Measurements from ENCODE around the gene CTNNA2. TPM values are rescaled to one million over a fixed set of nuclear protein-coding genes. Genes with fewer than 3 reads are reported as not detected.

Gene CTNNA2
- polyA plus RNA-seq, 4 donors = 0.27 to 2.8 (median 1.3) TPM; not detected in 1

GRCh38 chr2:79824086-79824786 is 311.4 kb downstream of the CTNNA2 start:
- WGBS, 3 donors = 61 to 67% (median 66%) methylated on average over 6 of the region's 6 CpGs
- H3K4me3 ChIP-seq (ENCODE audit: low read depth in 1 of 3, low read length in 3 of 3) = no peak overlapping the region
- FAIRE-seq = no peak

DNA sequence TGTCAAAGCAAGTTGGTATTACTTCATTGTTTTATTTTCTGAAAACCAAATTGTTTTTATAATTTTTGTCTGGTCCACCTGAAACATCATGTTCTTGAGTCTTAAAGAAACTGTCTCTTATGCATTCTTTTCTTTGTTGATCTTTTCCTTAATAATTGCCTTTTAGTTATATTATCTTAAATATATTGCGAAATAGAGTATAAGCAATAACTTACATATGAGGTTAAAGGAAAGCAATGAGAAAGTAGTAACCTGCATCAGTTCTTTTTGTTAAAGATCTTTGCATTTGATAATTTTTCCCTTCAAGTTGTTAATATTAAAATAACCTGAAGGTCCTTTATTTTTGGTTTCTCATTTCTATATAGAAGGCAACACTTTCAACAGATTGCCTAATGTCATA is 315.0 kb downstream of the CTNNA2 start:
- Histone ChIP-seq H3K4me1 (ENCODE audit: control insufficient read depth in 3 of 3, insufficient read depth in 2 of 3, low read depth in 1 of 3, low read length in 2 of 3) (no peaks in the 10 kb centered on the region), H3K4me3 (ENCODE audit: low read depth in 1 of 3, low read length in 3 of 3) (no peak overlapping the region), H3K9me3 (ENCODE audit: control insufficient read depth in 2 of 2, insufficient read depth in 1 of 2, low read depth in 1 of 2, low read length in 1 of 2) (no peaks in the 10 kb centered on the region), H3K27me3 (ENCODE audit: control insufficient read depth in 3 of 3, insufficient read depth in 3 of 3, low read length in 3 of 3) (no peaks in the 10 kb centered on the region), H3K27ac (ENCODE audit: low read depth in 1 of 3, low read length in 2 of 3) (no peak overlapping the region), H3K36me3 (ENCODE audit: control insufficient read depth in 3 of 3, insufficient read depth in 2 of 3, low read depth in 1 of 3, low read length in 3 of 3) (no peaks in the 10 kb centered on the region)
- 93 to 98% (median 96%) methylated on average over 1 of the region's 1 CpG for WGBS, 3 donors
- FAIRE-seq (no peak), DNase-seq (no peak)

More at GRCh38 chr2:79824086-79824786, 311.4 kb downstream of the CTNNA2 start:
- Histone ChIP-seq H3K4me1 (ENCODE audit: control insufficient read depth in 3 of 3, insufficient read depth in 2 of 3, low read depth in 1 of 3, low read length in 2 of 3) (no peaks in the 10 kb centered on the region), H3K27me3 (ENCODE audit: control insufficient read depth in 3 of 3, insufficient read depth in 3 of 3, low read length in 3 of 3) (no peaks in the 10 kb centered on the region), H3K27ac (ENCODE audit: low read depth in 1 of 3, low read length in 2 of 3) (no peak overlapping the region), H3K36me3 (ENCODE audit: control insufficient read depth in 3 of 3, insufficient read depth in 2 of 3, low read depth in 1 of 3, low read length in 3 of 3) (no peaks in the 10 kb centered on the region), H3K9me3 (ENCODE audit: control insufficient read depth in 2 of 2, insufficient read depth in 1 of 2, low read depth in 1 of 2, low read length in 1 of 2) (no peaks in the 10 kb centered on the region)
- no peak for DNase-seq

- Histone ChIP-seq H3K27ac (ENCODE audit: low read depth in 1 of 3, low read length in 2 of 3) (no peak overlapping the region), H3K36me3 (ENCODE audit: control insufficient read depth in 3 of 3, insufficient read depth in 2 of 3, low read depth in 1 of 3, low read length in 3 of 3) (no peaks in the 10 kb centered on the region), H3K27me3 (ENCODE audit: control insufficient read depth in 3 of 3, insufficient read depth in 3 of 3, low read length in 3 of 3) (no peaks in the 10 kb centered on the region), H3K9me3 (ENCODE audit: control insufficient read depth in 2 of 2, insufficient read depth in 1 of 2, low read depth in 1 of 2, low read length in 1 of 2) (no peaks in the 10 kb centered on the region), H3K4me1 (ENCODE audit: control insufficient read depth in 3 of 3, insufficient read depth in 2 of 3, low read depth in 1 of 3, low read length in 2 of 3) (no peaks in the 10 kb centered on the region), H3K4me3 (ENCODE audit: low read depth in 1 of 3, low read length in 3 of 3) (no peak overlapping the region)
- 57 to 83% (median 71%) methylated on average over 7 of the region's 7 CpGs for WGBS, 3 donors
- DNase-seq (no peak), FAIRE-seq (no peak)
Observed at GRCh38 chr2:79830501-79830900, 317.6 kb downstream of the CTNNA2 start.

DNA sequence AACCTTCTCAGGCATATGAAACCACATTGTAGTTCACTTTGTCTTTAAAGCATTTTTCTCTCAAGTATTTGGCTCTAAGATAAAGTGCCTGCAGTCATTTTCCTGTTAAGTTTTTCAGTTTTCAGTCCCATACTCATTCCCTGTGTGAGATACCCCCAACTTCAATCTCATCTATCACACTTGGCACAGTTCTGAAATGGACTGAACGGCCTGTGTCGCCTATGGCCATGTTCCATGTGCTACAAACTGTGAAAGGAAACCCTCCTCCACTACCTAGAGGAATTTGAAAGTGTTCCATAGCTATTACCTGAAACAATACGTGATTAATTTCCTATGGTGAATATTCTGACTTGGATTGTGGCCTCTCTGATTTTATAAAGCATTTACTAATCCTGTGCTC is 319.1 kb downstream of the CTNNA2 start:
- Histone ChIP-seq H3K27me3 (ENCODE audit: control insufficient read depth in 3 of 3, insufficient read depth in 3 of 3, low read length in 3 of 3) (no peaks in the 10 kb centered on the region), H3K36me3 (ENCODE audit: control insufficient read depth in 3 of 3, insufficient read depth in 2 of 3, low read depth in 1 of 3, low read length in 3 of 3) (no peaks in the 10 kb centered on the region), H3K4me1 (ENCODE audit: control insufficient read depth in 3 of 3, insufficient read depth in 2 of 3, low read depth in 1 of 3, low read length in 2 of 3) (no peaks in the 10 kb centered on the region), H3K4me3 (ENCODE audit: low read depth in 1 of 3, low read length in 3 of 3) (no peak overlapping the region), H3K27ac (ENCODE audit: low read depth in 1 of 3, low read length in 2 of 3) (peak overlapping the region in 1 of 3 donors; percentile 4), H3K9me3 (ENCODE audit: control insufficient read depth in 2 of 2, insufficient read depth in 1 of 2, low read depth in 1 of 2, low read length in 1 of 2) (no peaks in the 10 kb centered on the region)
- WGBS, 3 donors = 51 to 68% (median 59%) methylated on average over 3 of the region's 3 CpGs
- no peak for DNase-seq
- FAIRE-seq = no peak

GRCh38 chr2:79832511-79833234 is 319.8 kb downstream of the CTNNA2 start:
- H3K4me3 ChIP-seq (ENCODE audit: low read depth in 1 of 3, low read length in 3 of 3) = no peak overlapping the region
- peak overlapping the region in 1 of 3 donors; percentile 4 for H3K27ac ChIP-seq (ENCODE audit: low read depth in 1 of 3, low read length in 2 of 3)
- H3K36me3 ChIP-seq (ENCODE audit: control insufficient read depth in 3 of 3, insufficient read depth in 2 of 3, low read depth in 1 of 3, low read length in 3 of 3) = no peaks in the 10 kb centered on the region
- H3K4me1 ChIP-seq (ENCODE audit: control insufficient read depth in 3 of 3, insufficient read depth in 2 of 3, low read depth in 1 of 3, low read length in 2 of 3) = no peaks in the 10 kb centered on the region
- DNase-seq (no peak), FAIRE-seq (no peak)
- 53 to 66% (median 60%) methylated on average over 6 of the region's 6 CpGs for WGBS, 3 donors
- no peaks in the 10 kb centered on the region for H3K27me3 ChIP-seq (ENCODE audit: control insufficient read depth in 3 of 3, insufficient read depth in 3 of 3, low read length in 3 of 3)
- H3K9me3 ChIP-seq (ENCODE audit: control insufficient read depth in 2 of 2, insufficient read depth in 1 of 2, low read depth in 1 of 2, low read length in 1 of 2) = no peaks in the 10 kb centered on the region

DNA sequence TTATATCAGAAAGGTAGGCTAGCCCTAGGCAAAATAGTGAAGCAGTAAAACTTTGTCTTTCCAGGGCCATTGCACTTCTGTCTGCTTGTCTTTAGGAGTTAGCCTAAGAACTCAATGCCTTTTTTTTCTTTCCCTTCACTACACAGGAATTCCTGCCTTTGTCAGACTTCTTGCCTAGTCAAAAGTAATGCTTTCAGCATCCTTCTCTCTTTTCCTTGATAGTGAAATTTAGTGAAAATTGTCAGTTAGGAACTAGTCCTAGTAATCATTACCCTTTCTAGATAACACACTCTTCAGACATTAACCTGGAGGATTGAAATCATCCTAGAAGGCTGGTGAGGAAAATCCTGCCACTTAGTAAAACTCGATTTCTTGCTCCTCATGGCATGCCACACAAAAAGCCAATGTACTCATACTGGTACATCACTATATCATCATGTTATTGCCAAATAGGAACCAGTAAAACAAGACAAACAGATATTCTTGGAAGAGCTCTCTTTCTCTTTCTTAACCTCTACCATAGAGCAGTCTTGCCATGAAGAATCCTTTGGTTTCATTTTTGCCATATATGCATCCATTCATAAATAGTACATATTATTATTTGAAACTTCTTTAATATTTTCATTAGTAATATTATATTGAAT is 320.5 kb downstream of the CTNNA2 start:
- Histone ChIP-seq H3K36me3 (ENCODE audit: control insufficient read depth in 3 of 3, insufficient read depth in 2 of 3, low read depth in 1 of 3, low read length in 3 of 3) (no peaks in the 10 kb centered on the region), H3K4me3 (ENCODE audit: low read depth in 1 of 3, low read length in 3 of 3) (no peak overlapping the region), H3K27me3 (ENCODE audit: control insufficient read depth in 3 of 3, insufficient read depth in 3 of 3, low read length in 3 of 3) (no peaks in the 10 kb centered on the region), H3K4me1 (ENCODE audit: control insufficient read depth in 3 of 3, insufficient read depth in 2 of 3, low read depth in 1 of 3, low read length in 2 of 3) (no peaks in the 10 kb centered on the region), H3K27ac (ENCODE audit: low read depth in 1 of 3, low read length in 2 of 3) (no peak overlapping the region), H3K9me3 (ENCODE audit: control insufficient read depth in 2 of 2, insufficient read depth in 1 of 2, low read depth in 1 of 2, low read length in 1 of 2) (no peaks in the 10 kb centered on the region)
- no peak for DNase-seq
- FAIRE-seq = no peak
- 35 to 53% (median 48%) methylated on average over 1 of the region's 1 CpG for WGBS, 3 donors

DNA sequence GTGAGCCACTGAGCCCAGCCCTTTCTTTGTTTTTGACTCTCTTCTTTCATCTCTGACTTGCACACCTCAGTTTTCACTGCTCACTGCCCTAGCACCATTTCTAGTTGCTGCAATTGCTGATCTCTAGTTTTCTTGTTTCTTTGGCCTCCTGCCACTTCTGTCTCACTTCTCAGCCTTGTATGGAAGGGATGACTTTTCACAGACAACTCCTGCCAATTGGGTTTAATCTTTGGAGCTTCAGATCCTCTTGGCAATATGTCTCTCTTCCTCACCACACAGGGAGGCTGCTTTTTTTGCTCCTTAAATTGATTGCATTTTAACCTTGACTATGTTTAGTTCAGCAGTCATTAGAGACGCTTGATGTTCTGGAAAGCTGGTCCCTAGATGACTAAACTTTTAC is 323.1 kb downstream of the CTNNA2 start:
- Histone ChIP-seq H3K9me3 (ENCODE audit: control insufficient read depth in 2 of 2, insufficient read depth in 1 of 2, low read depth in 1 of 2, low read length in 1 of 2) (no peaks in the 10 kb centered on the region), H3K4me1 (ENCODE audit: control insufficient read depth in 3 of 3, insufficient read depth in 2 of 3, low read depth in 1 of 3, low read length in 2 of 3) (no peaks in the 10 kb centered on the region), H3K4me3 (ENCODE audit: low read depth in 1 of 3, low read length in 3 of 3) (no peak overlapping the region), H3K27me3 (ENCODE audit: control insufficient read depth in 3 of 3, insufficient read depth in 3 of 3, low read length in 3 of 3) (no peaks in the 10 kb centered on the region), H3K27ac (ENCODE audit: low read depth in 1 of 3, low read length in 2 of 3) (no peak overlapping the region), H3K36me3 (ENCODE audit: control insufficient read depth in 3 of 3, insufficient read depth in 2 of 3, low read depth in 1 of 3, low read length in 3 of 3) (no peaks in the 10 kb centered on the region)
- no peak for FAIRE-seq
- WGBS, 3 donors = 81 to 90% (median 82%) methylated on average over 1 of the region's 1 CpG
- no peak for DNase-seq

DNA sequence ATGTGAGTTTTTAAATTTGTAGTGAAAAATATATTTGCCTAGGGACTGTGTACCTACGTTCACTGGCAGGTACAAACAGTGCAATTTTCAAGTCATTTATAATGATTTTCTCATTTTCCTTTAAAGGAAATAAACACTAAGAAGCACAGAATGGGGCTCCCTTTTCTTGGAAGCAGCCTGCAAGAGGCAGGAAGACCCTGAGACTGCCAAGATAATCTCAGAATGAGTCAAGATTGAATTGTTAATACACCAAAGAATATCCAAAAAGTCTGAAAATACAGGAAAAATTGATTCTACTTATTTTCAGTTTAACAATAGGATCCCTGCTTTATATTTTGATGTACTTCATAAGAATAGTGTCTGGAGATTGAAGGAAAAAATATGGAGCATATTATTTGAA is 331.2 kb downstream of the CTNNA2 start:
- Histone ChIP-seq H3K4me1 (ENCODE audit: control insufficient read depth in 3 of 3, insufficient read depth in 2 of 3, low read depth in 1 of 3, low read length in 2 of 3) (no peaks in the 10 kb centered on the region), H3K4me3 (ENCODE audit: low read depth in 1 of 3, low read length in 3 of 3) (no peak overlapping the region), H3K9me3 (ENCODE audit: control insufficient read depth in 2 of 2, insufficient read depth in 1 of 2, low read depth in 1 of 2, low read length in 1 of 2) (no peaks in the 10 kb centered on the region), H3K27ac (ENCODE audit: low read depth in 1 of 3, low read length in 2 of 3) (no peak overlapping the region), H3K36me3 (ENCODE audit: control insufficient read depth in 3 of 3, insufficient read depth in 2 of 3, low read depth in 1 of 3, low read length in 3 of 3) (no peaks in the 10 kb centered on the region), H3K27me3 (ENCODE audit: control insufficient read depth in 3 of 3, insufficient read depth in 3 of 3, low read length in 3 of 3) (peaks cover 0 to 2% (median 0%) of the 10 kb centered on the region in 3 donors)
- WGBS, 3 donors = 40 to 76% (median 56%) methylated on average over 1 of the region's 1 CpG
- DNase-seq (no peak), FAIRE-seq (no peak)

All from small intestine (tissue), 7 donors.